Measurements from ENCODE around the gene CEP44. TPM values are rescaled to one million over a fixed set of nuclear protein-coding genes. Genes with fewer than 3 reads are reported as not detected.

The CEP44 gene
- total RNA-seq, 1 donor from 2014 or later: 19.1 TPM

DNA sequence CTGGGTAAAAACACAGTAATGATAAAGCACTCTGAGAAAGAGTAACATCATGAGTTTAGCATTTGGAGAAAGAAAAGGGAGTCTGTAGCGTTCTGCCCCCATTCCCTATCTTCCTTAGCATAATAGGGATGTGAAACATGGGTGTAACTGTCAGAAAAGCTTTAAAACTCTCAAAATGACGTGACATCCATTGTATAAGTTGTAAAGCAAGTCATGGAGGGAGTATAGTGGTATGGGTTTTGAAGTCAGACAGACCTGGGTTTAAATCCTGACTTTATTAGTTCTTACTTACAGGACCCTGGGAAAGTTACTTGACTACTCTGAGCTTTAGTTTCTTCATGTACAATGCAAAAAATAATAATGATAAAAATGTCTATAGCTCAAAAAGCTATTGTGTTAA is 17.3 kb upstream of the CEP44 start:
- H3K4me1 Mint-ChIP-seq (ENCODE audit: unreplicated experiment): peaks cover 5% of the 10 kb centered on the region
- no peak overlapping the region for H3K27ac Mint-ChIP-seq
- H3K4me3 Mint-ChIP-seq: no peak overlapping the region
- TF ChIP-seq, protein P1, sequence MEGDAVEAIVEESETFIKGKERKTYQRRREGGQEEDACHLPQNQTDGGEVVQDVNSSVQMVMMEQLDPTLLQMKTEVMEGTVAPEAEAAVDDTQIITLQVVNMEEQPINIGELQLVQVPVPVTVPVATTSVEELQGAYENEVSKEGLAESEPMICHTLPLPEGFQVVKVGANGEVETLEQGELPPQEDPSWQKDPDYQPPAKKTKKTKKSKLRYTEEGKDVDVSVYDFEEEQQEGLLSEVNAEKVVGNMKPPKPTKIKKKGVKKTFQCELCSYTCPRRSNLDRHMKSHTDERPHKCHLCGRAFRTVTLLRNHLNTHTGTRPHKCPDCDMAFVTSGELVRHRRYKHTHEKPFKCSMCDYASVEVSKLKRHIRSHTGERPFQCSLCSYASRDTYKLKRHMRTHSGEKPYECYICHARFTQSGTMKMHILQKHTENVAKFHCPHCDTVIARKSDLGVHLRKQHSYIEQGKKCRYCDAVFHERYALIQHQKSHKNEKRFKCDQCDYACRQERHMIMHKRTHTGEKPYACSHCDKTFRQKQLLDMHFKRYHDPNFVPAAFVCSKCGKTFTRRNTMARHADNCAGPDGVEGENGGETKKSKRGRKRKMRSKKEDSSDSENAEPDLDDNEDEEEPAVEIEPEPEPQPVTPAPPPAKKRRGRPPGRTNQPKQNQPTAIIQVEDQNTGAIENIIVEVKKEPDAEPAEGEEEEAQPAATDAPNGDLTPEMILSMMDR (conservative IDR thresholded peaks at IDR 0.05): no peak
- H3K36me3 Mint-ChIP-seq: peaks cover 3% of the 10 kb centered on the region
- no peak for DNase-seq (ENCODE audit: extremely low spot score, unreplicated experiment)
- H3K27me3 Mint-ChIP-seq: no peaks in the 10 kb centered on the region
- H3K9me3 Mint-ChIP-seq: no peaks in the 10 kb centered on the region

DNA sequence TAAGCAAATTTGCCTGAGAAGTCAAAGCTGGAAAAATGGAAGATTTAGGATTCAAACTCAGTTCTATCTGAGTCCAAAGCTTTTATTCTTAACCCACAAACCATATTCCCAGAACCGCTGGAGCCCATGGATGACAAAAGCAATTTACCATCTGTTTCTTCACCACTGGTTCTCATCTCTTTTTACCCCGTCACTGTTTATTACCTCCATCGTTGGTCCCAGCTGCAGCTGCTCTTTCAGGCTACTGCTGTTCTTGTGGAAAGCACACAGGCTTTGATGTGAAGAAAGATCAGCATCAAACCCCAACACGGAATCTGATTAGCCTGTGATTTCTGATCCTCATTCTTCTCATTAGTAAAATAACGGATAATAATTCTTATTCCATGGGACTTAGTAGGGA is 9.8 kb upstream of the CEP44 start:
- Mint-ChIP-seq H3K9me3 (no peaks in the 10 kb centered on the region), H3K4me1 (ENCODE audit: unreplicated experiment) (no peaks in the 10 kb centered on the region), H3K27ac (no peak overlapping the region), H3K36me3 (peaks cover under 1% of the 10 kb centered on the region), H3K4me3 (no peak overlapping the region), H3K27me3 (no peaks in the 10 kb centered on the region)
- TF ChIP-seq, protein P1 (conservative IDR thresholded peaks at IDR 0.05): no peak
- DNase-seq (ENCODE audit: extremely low spot score, unreplicated experiment): no peak

DNA sequence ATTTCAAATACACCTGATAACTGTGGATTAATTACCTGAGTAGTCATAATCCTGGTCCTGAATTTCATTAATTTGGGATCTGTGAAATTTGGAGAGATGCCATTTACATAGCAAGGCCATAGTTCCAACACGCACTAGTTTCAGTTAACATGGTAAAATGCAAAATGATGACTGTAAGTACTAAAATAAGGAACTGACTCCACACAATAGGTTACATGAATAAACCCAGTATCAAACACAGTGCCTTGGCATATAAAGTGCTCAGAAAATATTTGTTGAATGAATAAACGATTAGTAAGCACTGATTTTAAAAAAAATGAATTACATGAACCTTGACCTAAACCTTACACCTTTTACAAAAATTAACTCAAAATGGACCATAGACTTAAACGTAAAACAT is 9.3 kb upstream of the CEP44 start:
- DNase-seq (ENCODE audit: extremely low spot score, unreplicated experiment): no peak
- Mint-ChIP-seq H3K9me3 (no peaks in the 10 kb centered on the region), H3K27me3 (no peaks in the 10 kb centered on the region), H3K4me1 (ENCODE audit: unreplicated experiment) (no peaks in the 10 kb centered on the region), H3K36me3 (peaks cover 5% of the 10 kb centered on the region), H3K27ac (no peak overlapping the region), H3K4me3 (no peak overlapping the region)
- TF ChIP-seq, protein P1 (conservative IDR thresholded peaks at IDR 0.05): no peak

DNA sequence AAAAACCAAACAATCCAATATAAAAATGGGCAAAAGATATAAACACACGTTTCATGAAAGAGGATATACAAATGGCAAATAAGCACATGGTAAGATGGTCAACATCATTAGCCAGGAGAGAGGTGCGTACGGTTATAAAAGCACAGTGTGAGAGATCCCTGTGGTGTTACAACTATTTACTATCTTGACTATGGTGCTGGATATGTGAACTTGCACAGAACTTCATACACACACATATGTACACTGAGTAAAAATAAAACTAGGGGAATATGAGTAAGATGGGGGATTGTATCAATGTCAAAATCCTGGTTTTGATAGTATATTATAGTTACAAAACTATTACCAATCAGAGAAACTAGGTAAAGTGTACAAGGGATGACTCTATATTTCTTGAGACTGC is 8.6 kb upstream of the CEP44 start:
- H3K27me3 Mint-ChIP-seq: no peaks in the 10 kb centered on the region
- no peak overlapping the region for H3K4me3 Mint-ChIP-seq
- TF ChIP-seq, protein P1 (conservative IDR thresholded peaks at IDR 0.05): no peak
- H3K36me3 Mint-ChIP-seq: peaks cover 12% of the 10 kb centered on the region
- no peaks in the 10 kb centered on the region for H3K4me1 Mint-ChIP-seq (ENCODE audit: unreplicated experiment)
- no peak for DNase-seq (ENCODE audit: extremely low spot score, unreplicated experiment)
- H3K9me3 Mint-ChIP-seq: no peaks in the 10 kb centered on the region
- no peak overlapping the region for H3K27ac Mint-ChIP-seq

DNA sequence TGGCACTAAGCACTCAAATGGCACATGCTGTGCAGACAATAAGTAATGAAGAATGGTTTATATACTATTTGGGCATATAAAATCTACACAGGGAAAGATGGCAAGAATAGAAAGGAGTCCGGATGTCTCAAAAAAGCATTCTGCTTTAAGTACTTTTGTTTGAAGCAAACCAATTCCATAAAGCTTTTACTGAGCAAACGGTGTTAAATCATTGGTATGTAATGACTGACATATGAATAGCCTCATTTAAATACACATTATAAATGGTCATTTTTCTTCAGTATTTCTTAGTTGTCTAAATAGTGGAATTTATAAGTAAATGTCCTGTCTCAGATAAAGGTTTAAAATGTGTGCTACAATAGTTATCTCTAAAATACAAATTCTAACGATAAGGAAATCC is 6.3 kb upstream of the CEP44 start:
- DNase-seq (ENCODE audit: extremely low spot score, unreplicated experiment): no peak
- TF ChIP-seq, protein P1 (conservative IDR thresholded peaks at IDR 0.05): no peak
- no peaks in the 10 kb centered on the region for H3K9me3 Mint-ChIP-seq

DNA sequence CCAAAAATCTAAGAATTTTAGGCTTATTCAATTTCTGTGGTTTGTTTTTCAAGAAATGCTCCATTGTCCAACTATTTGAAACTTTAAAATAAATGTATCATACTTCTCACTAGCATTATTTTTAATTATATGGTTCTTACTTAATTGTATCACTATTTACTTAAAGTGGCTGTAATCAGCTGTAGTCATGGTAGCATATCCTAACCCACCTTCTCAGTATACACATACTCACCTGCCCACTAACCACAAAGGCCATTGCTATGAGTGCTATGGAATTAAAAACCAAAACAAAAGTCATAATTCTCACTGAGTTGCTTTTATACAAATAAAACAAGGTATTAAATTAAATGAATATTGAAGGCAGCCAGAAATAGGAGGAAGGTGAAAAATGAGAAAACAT is 5.2 kb upstream of the CEP44 start:
- Mint-ChIP-seq H3K4me3 (no peak overlapping the region), H3K27ac (no peak overlapping the region)
- TF ChIP-seq, protein P1 (conservative IDR thresholded peaks at IDR 0.05): no peak

More for the DNA sequence above, 6.3 kb upstream of the CEP44 start:
- Mint-ChIP-seq H3K4me3 (no peak overlapping the region), H3K27ac (no peak overlapping the region), H3K27me3 (no peaks in the 10 kb centered on the region), H3K4me1 (ENCODE audit: unreplicated experiment) (peaks cover 6% of the 10 kb centered on the region), H3K36me3 (peaks cover 17% of the 10 kb centered on the region)

More for the DNA sequence above, 5.2 kb upstream of the CEP44 start:
- Mint-ChIP-seq H3K4me1 (ENCODE audit: unreplicated experiment) (peaks cover 10% of the 10 kb centered on the region), H3K36me3 (peaks cover 17% of the 10 kb centered on the region), H3K27me3 (no peaks in the 10 kb centered on the region), H3K9me3 (no peaks in the 10 kb centered on the region)
- DNase-seq (ENCODE audit: extremely low spot score, unreplicated experiment): no peak

All from type B pancreatic cell (in vitro differentiated cells).